Brain pericyte (primary cell): ENCODE results near the gene MLLT3.

Experiments used
- DNase-seq: peaks from one replicate; pipeline ENCODE4 v3.0.0-alpha.2; 2012; ENCODE audit warnings: low read depth, low spot score

The MLLT3 gene

DNA sequence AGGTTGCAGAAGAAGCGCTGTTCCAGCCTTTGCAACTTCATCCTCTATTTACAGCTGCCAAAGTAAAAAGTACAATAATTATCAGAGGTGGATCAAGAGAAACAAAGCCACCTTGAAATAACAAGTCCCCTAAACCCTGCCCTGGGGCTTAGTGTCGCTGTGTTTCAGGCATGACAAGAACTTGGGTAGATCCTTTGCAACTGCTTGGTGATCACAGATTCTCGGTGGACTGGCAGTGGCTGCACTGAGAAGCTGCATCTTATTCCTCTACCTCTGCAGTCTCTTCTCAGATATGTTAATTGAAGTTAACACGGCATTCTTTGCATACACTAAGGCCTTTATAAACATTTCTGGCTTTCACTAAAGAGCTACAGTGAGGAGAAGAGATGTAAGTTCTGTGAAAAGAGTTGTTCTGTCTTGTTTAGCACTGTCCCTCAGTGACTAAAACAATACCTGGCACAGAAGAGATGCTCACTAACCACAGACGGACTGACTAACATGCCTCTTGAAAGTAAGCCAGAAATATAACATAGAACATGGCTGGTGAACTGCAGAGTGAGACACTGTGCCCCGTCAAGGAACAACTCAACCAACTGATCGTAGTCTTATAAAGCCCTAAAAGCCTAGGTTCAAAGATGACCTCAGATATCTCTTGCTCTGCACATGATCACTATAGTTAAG lies 144.2 kb downstream of the MLLT3 start:
- no peak for DNase-seq

DNA sequence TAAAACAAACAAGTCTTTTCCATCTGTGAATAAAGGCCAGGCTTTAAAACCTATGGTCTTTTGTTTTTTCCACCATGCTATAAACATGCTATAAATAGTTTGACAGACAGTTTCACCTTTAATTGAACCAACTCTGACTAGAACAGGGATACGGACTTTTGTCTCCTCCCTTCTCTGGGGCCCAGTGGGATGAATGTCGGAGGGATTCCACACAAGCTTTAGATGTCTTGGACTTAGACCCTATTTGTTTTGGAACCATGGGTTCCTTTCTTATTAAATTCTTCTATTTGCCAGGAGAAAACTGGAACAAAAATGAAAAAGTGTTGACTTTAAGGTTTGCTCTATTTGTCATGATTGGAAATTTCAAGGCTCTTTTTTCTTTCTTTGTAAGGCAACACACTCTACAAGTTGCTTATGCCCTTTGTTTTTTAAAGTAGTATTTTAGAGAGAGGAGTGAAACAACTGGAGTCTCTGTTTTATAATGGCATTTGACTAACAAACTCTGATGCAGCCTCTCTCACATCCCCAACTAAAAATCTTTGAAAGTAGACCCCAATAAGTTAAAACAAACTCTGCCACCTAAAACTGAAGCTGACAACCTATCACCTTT lies 145.3 kb downstream of the MLLT3 start:
- no peak for DNase-seq

DNA sequence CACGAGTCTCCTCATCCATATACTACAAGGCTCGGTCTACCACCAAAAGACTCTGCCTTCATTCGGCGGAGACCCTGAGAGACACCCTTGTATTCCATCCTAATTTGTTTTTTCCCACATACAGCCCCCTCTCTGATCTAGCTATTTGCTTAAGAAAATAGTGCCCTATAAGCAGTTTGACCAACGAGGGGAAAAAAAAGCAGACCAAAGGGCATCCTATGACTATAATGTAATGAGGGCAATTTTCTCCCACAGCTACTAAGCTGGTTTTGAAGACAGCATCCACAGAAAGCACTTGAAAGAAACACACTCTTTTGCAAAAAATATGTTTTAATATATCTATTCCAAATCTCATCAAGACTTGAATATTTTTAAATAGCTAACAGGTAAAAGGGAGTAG lies 147.8 kb downstream of the MLLT3 start:
- DNase-seq, result no peak

DNA sequence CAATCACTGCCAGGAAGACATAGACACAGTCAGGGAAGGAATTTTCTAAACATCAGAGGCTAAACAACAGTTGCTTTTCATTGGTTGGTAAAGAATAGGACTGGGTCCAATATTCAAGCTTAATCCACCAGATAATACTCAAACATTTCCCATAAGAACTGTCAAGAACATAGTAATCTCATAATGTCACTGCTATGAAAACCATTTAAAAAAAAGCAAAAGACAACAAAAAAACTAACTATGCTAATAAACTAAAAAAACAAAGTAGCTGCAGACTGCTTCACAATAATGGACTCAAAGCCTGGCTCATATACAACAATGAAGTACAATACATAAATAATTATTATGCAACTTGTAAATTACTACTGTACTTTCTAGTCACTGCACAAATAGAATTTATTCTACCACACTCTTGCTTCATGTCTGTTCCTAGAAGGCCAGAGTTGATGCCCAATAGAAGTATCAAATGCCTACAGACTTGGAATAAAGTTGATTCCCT lies 148.7 kb downstream of the MLLT3 start:
- DNase-seq, result no peak

DNA sequence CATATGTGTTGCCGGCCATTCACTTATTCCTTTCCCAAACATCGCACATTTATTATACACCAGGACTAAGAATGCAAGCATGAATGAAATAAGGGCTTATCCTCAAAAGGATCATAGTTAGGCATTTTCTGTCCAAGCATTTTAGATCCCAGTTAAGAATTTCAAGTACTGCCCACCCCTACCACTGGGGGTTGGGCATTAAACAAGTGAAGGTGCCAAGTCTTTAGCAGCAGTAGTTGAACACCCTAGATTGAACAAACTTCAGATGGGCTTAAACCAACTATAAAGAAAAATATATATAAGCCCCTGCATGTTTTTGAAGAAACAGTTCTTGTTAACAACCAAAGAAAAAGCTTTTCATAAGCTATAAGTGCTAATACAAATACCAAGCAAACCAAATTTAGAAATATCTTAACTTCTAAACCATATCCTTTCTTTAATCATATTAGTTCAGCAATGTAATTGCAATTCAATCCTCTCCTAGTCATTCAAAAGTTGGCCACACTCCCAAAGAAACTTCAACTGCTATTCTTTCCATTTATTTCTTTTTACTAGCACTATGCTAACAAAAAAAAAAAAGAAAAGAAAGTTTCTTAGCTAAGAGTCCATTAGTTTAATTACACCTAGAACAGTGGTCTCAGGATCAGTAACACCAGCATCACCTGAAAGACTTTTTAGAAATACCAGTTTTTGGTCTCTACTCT lies 149.8 kb downstream of the MLLT3 start:
- no peak for DNase-seq

DNA sequence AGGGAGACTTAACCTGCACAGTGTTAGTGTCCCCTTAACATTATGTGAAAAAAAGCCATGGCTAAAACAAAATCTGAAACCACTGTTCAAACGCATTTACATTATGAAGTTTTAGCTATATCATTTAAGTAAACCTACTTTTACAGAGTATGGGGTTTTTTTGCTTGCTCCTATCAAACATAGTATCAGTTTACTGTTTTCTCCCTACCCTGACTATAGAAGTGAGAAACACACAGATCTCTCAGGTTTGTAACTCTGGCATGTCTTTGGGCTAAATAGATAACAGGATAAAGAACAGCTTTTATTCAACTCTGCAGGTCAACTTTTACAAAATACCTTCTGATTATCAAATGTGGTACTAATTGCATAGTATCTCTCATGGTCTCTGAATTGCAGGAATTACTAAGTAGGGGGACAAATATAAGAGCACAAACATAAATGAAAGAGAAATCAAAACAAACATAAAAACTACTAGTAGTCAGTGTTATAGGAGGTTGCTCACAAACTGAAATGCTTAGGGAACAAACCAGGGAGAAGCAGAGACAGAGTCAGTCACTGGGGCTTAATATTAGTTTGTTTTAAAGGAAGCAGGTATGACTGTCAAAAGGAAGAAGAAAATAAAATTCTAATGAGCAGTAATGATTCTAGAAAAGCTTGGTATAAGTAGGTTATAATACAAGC lies 155.8 kb downstream of the MLLT3 start:
- no peak for DNase-seq

DNA sequence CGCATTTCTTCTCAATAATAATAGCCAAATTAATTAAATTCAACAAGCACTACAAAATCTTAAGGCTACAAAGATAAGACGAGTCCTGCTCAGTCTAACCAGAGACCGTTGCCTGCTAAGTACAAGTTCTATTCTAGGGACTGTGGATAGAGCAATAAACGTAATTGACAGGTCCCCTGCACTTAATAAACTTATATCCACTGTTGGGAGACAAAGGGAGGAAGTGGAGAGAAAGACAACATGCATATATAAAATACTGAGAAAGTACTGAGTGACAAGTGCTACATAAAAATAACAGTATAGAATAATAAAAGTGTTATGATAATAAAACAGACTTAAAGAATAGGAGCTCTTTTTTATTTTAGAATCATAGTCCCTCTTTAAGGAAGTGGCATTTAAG lies 158.1 kb downstream of the MLLT3 start:
- no peak for DNase-seq

DNA sequence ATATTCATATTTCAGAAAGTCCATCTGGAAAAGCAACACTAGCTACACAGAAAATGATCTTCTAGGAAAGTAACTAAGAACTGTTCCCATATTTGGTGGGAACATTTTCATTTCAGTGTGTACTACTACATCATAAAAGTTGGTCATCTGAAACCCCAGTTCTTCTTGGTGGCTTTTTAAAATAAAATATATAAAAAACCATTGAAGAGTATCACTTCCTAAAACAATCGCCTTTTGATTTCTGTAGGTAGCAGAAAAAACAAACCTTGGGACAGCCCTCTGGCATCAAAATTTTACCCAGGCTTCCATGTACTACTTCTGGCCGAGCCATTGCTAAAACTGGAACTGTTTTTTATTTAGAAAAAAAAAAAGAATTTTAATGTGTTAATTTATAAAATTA lies 158.5 kb downstream of the MLLT3 start:
- DNase-seq, result no peak

DNA sequence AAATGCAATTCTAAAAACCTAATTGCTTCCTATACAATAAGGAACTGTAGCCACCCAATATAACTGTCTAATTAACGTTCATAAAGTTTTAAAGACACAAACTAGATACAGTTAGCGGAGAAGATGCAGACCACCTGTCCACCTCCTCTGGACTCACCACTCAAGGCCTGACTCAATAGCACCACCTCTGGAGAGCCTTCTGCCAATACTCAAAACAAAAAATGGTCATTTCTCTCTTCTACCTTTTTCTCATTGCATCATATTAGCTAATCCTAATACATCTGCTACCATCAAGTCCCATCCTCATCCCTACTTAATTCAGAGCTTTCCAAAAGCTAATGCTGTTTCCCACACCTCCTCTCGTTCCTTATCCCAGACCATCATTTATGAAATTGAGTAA lies 159.9 kb downstream of the MLLT3 start:
- DNase-seq, result no peak

DNA sequence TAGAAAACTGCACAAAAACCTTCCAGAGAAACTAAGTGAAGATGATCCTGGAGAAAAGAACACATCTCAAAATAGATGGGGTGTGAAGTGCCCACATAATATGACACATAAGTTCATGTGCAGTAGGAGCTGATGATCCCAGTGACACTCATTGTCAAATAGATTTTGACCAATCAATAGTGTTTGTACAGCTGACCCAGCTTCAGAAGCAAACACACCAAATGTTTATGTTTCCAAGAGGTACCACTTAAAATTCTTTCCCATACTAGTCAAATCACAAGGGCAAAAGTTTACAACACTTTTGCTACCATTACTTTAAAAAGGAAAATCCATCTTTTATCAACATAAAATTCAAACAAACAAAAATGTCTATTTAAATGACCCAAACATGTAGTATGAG lies 175.0 kb downstream of the MLLT3 start:
- DNase-seq, result no peak

DNA sequence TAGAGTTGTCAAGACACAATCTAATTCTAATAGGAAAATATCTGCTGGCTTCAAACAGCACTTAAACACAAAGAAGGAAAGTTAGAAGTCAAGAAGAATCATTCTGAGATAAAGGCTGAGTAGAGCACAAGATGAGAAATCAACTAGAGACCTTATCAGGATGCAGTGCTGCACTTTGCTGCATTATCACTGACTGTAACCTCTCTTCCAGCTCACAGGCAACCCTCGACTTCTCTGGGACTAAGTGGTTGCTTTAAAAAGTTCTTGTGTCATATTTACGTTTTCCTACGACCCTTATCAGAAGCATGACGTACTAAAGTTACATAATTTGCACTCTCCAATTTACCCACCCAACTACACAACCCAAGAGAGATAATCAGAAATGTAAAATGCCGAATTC lies 176.1 kb downstream of the MLLT3 start:
- DNase-seq, result no peak

DNA sequence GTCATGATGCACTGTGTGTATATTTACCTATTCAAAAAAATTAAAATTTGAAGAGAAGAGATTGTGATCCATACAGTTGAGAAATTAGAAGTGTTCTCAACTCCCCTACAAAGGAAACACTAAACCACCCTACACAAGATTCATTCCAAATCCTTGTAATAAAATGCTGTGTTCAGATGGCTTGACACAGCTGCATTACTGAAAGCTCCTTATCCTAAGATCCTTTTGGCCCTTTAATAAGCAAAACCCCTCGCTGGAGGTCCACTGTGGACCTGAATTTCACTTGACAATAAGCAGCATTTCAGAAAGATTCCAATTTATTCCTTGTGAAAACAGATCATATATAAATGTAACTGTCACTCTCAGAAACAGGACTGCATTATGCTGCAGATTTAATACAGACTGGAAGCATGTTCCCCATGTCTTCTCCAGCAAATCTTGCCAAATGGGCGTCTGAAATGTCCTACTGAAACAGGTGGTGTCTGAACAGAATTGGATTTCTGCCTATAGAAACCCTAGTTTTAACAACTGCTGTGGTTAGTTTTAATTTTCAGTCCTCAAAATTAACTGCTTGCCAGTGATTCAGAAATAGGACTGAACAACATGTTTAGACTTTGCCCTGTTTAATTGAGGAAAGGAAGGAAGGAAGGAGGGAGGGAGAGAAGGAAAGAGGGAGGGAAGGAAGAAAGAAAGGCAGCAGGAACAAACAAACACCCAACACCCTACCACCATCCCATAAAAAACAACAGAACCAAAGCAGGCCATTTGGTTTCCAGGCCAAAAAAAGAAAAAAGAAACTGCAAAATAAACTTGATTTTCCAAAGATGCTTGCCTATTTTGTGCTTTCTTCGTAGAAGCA lies 179.6 kb downstream of the MLLT3 start:
- no peak for DNase-seq

DNA sequence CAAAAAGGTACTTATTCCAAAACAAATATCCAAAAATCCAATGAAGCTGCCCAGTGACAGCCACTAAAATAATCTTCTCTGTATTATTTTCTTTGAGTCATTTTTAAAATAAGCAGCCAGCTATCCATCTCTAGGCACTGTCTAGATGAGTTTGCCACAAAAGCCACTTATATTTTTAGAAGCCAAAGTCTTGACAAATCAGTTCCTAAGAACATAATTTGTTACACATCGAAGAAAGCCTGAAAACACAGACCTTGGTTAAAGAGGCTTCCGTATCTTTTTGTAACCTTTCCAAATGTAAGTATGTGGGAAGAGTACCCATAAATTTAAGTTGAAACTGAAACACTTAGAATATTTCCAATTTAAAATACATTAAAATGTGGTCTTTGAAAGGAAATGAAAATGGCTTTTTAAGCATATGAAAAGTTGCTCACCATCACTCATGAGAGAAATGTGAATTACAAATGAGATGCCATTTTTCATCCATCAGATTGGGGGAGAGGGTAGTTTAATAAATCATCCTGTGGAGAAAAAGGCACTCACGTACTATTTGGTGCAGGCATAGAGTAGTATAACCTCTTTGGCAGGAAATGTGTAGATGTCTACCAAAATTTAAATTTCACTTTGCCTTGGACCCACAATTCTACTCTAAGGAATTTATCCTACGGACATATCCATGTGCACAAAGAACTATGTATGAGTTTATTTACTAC lies 180.4 kb downstream of the MLLT3 start:
- DNase-seq, result no peak

DNA sequence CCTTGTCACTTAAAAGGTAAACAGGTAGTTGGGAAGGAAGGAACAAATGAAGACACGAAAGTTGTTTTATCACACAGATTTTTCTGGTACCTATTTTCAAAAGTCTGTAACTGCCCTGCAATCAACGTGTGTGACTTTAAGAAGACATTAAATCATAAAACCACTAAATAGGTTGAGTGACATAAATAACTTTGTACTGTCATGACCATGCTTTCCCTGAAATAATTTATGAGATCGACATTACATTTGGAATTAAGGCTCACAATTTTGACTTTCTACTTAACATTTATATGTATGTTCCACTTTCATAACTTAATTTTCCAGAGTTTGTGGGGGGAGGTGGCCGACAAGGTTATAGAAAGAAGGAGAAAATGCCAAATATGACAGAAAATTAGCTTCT lies 181.1 kb downstream of the MLLT3 start:
- no peak for DNase-seq

DNA sequence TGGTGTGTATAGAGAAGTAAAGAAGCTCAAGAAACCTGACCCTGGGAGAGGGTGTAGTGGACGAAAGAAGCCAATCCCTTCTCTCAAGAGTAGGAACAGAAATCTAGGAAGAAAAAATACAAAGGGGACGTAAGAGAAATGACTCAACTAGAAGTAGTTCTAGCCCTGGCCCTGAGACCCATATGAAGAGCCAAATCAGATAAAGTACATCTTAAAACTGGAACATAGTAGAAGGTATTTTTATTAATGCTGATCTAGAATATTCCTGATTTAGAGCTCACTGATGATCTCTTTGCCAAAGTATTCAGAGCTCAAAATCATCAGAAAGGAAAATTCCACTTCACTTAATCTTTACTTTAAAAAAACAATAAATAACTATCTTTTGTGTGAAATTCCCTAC lies 184.8 kb downstream of the MLLT3 start:
- no peak for DNase-seq

DNA sequence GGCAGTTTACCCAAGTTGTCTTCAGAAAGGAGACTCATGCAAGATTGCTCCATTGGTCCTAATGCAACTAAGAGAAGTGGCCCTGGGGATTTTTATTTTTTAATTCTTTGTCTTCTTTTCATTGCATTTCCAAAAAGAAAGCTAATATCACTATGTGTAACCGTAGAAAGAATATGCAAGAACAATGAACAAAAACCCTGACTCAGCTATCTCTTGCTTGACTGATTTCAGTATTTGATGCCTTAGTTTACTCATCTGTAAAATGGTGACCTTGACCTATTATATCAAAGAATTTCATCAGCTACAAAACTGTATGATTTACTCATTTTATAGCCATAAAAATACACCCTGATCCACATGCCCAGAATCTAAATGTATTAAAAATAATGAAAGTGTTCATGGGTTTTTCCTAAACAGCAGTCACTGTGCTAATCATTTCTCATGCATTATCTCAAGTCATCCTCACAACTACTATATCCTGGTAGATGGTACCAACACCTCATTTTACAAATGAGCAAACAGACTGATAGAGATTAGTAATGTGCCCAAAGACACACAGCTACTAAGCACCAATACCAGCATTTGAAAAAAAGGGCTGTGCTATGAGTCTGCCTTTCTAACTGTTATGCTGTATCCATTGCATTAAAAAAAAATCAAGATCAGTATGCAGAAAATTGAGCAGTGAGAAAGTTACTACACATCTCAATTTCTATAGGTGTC lies 185.7 kb downstream of the MLLT3 start:
- DNase-seq, result no peak

DNA sequence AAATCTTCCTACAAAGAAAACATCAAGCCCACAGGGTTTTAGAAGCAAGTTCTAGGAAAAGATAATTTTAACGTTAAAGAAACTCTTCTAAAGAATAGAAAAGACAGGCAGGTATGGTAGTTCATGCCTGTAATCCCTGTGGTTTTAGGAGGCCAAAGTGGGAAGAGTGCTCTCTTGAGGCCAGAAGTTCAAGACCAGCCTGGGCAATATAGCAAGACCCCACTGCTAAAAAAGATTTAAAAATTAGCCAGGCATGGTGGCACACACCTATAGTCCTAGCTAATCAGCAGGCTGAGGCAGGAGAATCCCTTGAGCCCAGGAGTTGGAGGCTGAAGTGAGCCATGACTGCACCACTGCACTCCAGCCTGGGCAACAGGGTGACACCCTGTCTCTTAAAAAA lies 193.3 kb downstream of the MLLT3 start:
- DNase-seq, result no peak

DNA sequence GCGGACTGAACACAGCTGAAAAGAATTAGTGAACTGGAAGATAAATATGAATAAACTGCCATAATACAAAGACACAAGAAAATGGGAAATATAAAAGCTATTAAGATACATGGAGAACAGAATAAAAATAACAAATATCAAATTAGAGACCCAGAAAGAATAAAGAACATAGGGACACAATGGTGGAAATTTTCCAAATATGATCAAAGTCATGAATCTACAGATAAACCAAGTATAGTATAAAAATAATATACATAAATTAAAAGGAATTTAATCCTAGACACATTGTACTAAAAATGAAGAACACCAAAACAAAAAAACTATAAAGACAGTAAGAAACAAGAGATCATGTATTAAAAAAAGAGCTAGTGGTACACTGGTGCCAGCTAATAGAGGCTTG lies 194.9 kb downstream of the MLLT3 start:
- DNase-seq, result no peak

DNA sequence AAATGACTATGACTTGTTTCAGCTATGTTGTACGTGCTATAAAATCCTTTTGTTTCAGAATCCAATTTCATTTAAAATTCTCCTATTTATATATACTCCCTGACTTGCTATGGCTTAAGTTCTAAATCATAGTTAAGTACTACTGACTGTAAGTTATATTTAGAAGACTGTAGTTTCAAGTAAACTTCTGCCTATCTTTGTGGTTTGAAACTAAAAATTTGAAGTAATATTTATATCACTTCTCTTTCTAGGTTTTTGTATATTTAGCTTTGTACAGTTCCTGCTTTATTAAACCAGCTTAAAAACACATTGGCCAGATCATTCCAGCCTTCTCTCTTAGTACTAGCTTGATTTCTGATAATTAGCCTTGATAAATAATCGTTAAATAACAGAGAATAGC lies 196.3 kb downstream of the MLLT3 start:
- DNase-seq, result no peak

DNA sequence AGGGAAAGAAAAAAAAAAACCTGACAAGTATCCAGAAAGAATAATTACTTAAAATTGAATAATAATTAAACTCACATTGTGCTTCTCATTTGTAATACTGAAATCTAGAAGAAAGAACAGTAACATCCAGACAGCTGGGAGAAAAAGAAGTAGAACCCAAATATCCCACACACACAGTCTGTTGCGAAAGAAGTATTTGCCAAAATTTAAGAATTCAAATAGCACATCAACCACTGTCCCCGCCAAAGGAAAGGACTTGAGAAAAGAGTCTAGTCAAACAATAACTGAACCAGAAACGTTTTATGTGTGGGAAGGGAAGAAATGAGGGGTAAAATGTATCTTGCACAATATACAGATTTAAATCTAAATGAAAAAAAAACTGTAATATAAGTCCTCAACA lies 202.8 kb downstream of the MLLT3 start:
- DNase-seq, result no peak
